Transverse colon (tissue), 4 donors: ENCODE data around the gene MIDN. TPM values are rescaled to one million over a fixed set of nuclear protein-coding genes. Genes with fewer than 3 reads are reported as not detected.

ENCODE experiments used
- DNase-seq: peaks from one replicate; pipeline ENCODE4 v3.0.0-alpha.2; 2019
- H3K27ac ChIP-seq, 4 donors: fragments of 200-600 bp; sonication (generic); 2 replicates each; pipeline ENCODE4 v1.5.1; 2016 to 2018; ENCODE audit warnings: inconsistent platforms in 4 of 4
- H3K27me3 ChIP-seq: fragments of 200-600 bp; sonication (generic); 2 replicates; pipeline ENCODE4 v1.5.1; 2017; ENCODE audit warnings: inconsistent platforms
- H3K36me3 ChIP-seq, 4 donors: fragments of 200-600 bp; sonication (generic); 2 replicates each; pipeline ENCODE4 v1.5.1; 2017 to 2019; ENCODE audit warnings: inconsistent platforms in 4 of 4
- H3K4me1 ChIP-seq, 4 donors: fragments of 200-600 bp; sonication (generic); 2 replicates each; pipeline ENCODE4 v1.5.1; 2017 to 2020; ENCODE audit warnings: inconsistent platforms in 4 of 4
- H3K4me3 ChIP-seq, 4 donors: fragments of 200-600 bp; sonication (generic); 1 replicate in 1 of 4; 2 replicates in 3 of 4; pipeline versions ENCODE4 v1.5.1 to v1.6.1; 2017 to 2019; ENCODE audit warnings: inconsistent platforms in 4 of 4
- H3K9me3 ChIP-seq, 2 donors: fragments of 200-600 bp; sonication (generic); 2 replicates each; pipeline ENCODE4 v1.5.1; 2017 to 2019; ENCODE audit warnings: inconsistent platforms in 2 of 2
- EP300 ChIP-seq: sonication (generic); formaldehyde crosslinking; IDR thresholded peaks from one replicate; pipeline ENCODE4 v1.6.1; 2017; ENCODE audit warnings: antibody characterized with exemption, low read depth
- POLR2A ChIP-seq: fragments of 450-650 bp; IDR thresholded peaks from one replicate; pipeline ENCODE4 v1.6.1; 2016; ENCODE audit warnings: antibody characterized with exemption, mild to moderate bottlenecking, moderate library complexity
- POLR2AphosphoS5 ChIP-seq, 3 donors: sonication (generic); formaldehyde crosslinking; IDR thresholded peaks; one replicate each; pipeline ENCODE4 v1.6.1; 2016; ENCODE audit warnings: antibody characterized with exemption in 3 of 3
- WGBS, 2 donors: methylation state at CpG; one replicate each; pipeline ENCODE4 v1.1.5; 2018; ENCODE audit warnings: low coverage in 1 of 2; 5-methylcytosine and 5-hydroxymethylcytosine counted together
- in situ Hi-C, 4 donors: fragments of 200-750 bp; cut with MboI; loops; one replicate each; pipeline versions ENCODE4 v1.15.0 to v1.15.1; 2017; ENCODE audit warnings: low sequenced_read_pairs in 3 of 4, low pct_ligation_motif_present in 1 of 4, low pct_unique_long_range_greater_than_20kb in 1 of 4
- intact Hi-C: fragments of 100-400 bp; cut with DNase I; formaldehyde crosslinking; loops from one replicate; pipeline ENCODE4 v1.15.1; 2023; ENCODE audit warnings: low total_unique reads
- total RNA-seq, 4 donors: library from RNA; depleted of rRNA; stranded (reverse); fragments of >200 nt; gene quantifications; one replicate each; pipeline ENCODE4 v1.1.0, GENCODE V29; 2016
- TF ChIP-seq, protein P1 (sequence below), 5 experiments: fragments of 200-600 bp in 3 of 5; fragments of 450-650 bp in 2 of 5; sonication (generic) in 3 of 5; IDR thresholded peaks; 1 replicate in 2 of 5; 2 replicates in 3 of 5; pipeline ENCODE4 v1.5.1; 2016 to 2017; ENCODE audit warnings: antibody characterized with exemption in 5 of 5, inconsistent platforms in 3 of 5, mild to moderate bottlenecking in 2 of 5, moderate library complexity in 1 of 5

The MIDN gene
- total RNA-seq, 4 donors from 2014 or later: 89.4 to 379 (median 116) TPM

DNA sequence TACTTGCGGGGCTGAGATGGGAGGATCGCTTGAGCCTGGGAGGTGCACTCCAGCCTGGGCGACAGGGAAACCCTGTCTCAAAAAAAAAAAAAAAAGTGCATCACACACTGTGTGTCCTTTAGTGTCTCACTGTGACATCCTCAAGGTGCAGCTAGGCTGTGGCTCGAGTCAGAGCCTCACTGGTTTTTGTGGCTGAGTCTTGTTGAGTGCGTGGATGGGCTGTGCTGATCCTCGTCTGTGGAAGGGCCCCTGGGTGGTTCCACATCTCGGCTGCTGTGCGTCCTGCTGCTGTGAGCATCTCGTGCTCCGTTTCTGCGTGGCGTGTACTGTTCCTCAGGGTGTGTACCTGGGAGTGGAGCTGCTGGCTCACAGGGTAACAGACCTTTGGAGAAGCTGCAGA is 31.6 kb upstream of the MIDN start:
- TF ChIP-seq POLR2A (no peak), POLR2AphosphoS5 (IDR thresholded peaks at IDR 0.05) (no peak), EP300 (no peak)
- TF ChIP-seq, protein P1, sequence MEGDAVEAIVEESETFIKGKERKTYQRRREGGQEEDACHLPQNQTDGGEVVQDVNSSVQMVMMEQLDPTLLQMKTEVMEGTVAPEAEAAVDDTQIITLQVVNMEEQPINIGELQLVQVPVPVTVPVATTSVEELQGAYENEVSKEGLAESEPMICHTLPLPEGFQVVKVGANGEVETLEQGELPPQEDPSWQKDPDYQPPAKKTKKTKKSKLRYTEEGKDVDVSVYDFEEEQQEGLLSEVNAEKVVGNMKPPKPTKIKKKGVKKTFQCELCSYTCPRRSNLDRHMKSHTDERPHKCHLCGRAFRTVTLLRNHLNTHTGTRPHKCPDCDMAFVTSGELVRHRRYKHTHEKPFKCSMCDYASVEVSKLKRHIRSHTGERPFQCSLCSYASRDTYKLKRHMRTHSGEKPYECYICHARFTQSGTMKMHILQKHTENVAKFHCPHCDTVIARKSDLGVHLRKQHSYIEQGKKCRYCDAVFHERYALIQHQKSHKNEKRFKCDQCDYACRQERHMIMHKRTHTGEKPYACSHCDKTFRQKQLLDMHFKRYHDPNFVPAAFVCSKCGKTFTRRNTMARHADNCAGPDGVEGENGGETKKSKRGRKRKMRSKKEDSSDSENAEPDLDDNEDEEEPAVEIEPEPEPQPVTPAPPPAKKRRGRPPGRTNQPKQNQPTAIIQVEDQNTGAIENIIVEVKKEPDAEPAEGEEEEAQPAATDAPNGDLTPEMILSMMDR (IDR thresholded peaks at IDR 0.05): no peak
- Histone ChIP-seq H3K4me1 (peaks cover 37 to 70% (median 40%) of the 10 kb centered on the region in 4 donors), H3K27me3 (no peaks in the 10 kb centered on the region), H3K27ac (peak overlapping the region; percentile 57 to 88 (median 78)), H3K9me3 (no peaks in the 10 kb centered on the region), H3K4me3 (no peak overlapping the region), H3K36me3 (peaks cover 0 to 10% (median 0%) of the 10 kb centered on the region in 4 donors)
- intact Hi-C loops (no loop called here), in situ Hi-C loops (no loop called here)
- DNase-seq: no peak
- WGBS, 2 donors: 78 to 100% methylated on average over 1 to 12 of the region's 12 CpGs

DNA sequence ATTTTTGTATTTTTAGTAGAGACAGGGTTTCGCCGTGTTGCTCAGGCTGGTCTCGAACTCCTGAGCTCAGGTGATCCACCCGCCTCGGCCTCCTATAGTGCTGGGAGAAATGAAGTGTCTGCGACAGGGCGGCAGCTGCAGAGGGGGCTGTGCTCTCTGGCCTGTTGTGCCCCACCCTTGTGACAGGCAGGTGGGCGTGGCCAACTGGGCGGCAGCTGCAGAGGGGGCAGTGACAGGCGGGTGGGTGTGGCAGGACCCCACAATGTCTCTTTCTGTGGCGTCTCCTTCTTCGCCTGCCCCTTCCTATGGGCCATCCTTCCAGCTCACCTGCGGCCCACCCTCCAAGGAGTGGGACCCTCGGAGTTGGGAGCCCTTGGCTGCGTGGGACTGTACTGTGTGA is 31.0 kb upstream of the MIDN start:
- DNase-seq: no peak
- no peak overlapping the region for H3K4me3 ChIP-seq
- H3K36me3 ChIP-seq: peaks cover 0 to 10% (median 0%) of the 10 kb centered on the region in 4 donors
- H3K27ac ChIP-seq: peak overlapping the region; percentile 45 to 63 (median 58)
- no peaks in the 10 kb centered on the region for H3K9me3 ChIP-seq
- H3K27me3 ChIP-seq: no peaks in the 10 kb centered on the region
- no peak for TF ChIP-seq POLR2AphosphoS5 (IDR thresholded peaks at IDR 0.05)
- no peak for TF ChIP-seq POLR2A
- TF ChIP-seq, protein P1 (IDR thresholded peaks at IDR 0.05): no peak
- TF ChIP-seq EP300: no peak
- 79% methylated on average over 15 of the region's 15 CpGs; no CpG with 5 or more reads in 1 of the 2 donors for WGBS, 2 donors
- in situ Hi-C loops: no loop called here
- peaks cover 37 to 68% (median 41%) of the 10 kb centered on the region in 4 donors for H3K4me1 ChIP-seq
- intact Hi-C loops: no loop called here

DNA sequence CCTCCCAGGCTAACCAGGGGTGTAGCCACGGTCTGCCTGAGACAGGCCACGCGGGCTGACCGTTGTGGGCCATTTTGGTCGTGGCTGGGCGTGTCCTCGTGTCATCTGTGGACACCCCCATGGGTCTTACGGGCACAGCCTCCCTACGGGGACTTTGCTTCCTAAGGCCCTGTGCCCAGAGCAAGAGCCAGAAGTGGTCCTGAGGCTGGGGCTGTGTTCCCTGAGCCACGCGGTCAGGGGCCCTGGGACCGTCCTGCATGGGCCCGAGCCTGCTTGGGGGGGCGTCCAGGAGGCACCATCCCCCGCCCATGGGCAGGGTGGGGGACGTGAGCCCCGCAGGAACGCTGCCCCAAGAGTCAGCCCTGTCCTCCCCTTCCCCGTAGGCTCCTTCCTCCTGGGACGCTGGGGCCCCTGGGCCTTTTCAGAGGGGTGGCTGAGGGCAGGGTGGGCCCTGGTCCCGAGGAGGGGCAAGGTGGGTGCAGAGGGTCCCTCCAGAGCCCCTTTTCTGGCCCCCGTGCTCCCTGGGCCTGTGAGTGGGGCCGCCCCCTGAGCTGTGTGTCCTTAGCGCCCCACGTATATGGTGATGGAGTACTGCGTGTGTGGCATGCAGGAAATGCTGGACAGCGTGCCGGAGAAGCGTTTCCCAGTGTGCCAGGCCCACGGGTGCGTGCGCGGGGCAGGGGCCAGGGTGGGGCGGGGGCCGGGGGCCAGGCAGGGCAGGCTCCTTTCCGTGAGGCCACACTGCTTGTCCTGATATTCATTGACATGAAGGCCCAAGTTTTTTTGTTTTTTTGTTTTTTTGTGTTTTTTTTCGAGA is 29.4 kb upstream of the MIDN start:
- Histone ChIP-seq H3K27me3 (no peaks in the 10 kb centered on the region), H3K4me1 (peaks cover 28 to 56% (median 35%) of the 10 kb centered on the region in 4 donors), H3K9me3 (no peaks in the 10 kb centered on the region), H3K36me3 (peaks cover 0 to 10% (median 0%) of the 10 kb centered on the region in 4 donors), H3K27ac (peak overlapping the region; percentile 45 to 63 (median 58)), H3K4me3 (no peak overlapping the region)
- intact Hi-C loops (no loop called here), in situ Hi-C loops (no loop called here)
- WGBS, 2 donors: 82 to 100% methylated on average over 6 to 36 of the region's 37 CpGs
- TF ChIP-seq POLR2AphosphoS5 (IDR thresholded peaks at IDR 0.05) (no peak), POLR2A (no peak), EP300 (no peak)
- TF ChIP-seq, protein P1 (IDR thresholded peaks at IDR 0.05): no peak
- no peak for DNase-seq

DNA sequence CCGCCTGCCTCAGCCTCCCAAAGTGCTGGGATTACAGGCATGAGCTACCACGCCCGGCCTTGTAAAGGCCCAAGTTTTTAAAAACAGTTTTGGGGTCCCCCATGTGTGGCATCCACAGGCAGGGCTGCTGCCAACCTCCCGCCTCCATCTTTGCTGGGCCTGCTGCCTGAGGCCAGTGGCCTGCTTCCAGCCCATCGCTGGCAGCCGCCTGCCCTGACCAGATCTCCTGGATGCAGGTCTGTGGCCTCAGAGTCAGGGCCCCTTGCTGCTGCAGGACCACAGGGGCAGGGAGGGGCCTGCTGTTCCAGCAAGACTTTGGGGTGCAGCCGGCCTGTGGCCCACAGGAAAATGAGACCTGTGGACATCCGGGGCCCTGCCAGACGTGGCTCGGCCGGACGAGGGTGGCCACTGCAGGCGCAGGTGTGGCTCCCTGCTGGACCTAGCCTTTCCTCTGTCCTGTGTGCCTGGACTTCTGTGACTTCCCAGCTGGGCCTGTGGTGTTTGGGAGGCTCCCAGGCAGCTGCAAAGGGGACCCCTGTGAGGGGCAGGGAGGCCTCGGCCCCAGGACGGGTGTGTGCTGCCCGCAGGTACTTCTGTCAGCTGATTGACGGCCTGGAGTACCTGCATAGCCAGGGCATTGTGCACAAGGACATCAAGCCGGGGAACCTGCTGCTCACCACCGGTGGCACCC is 28.5 kb upstream of the MIDN start:
- 83 to 91% methylated on average over 2 to 10 of the region's 19 CpGs for WGBS, 2 donors
- peaks cover 0 to 10% (median 0%) of the 10 kb centered on the region in 4 donors for H3K36me3 ChIP-seq
- no peak overlapping the region for H3K4me3 ChIP-seq
- no peak overlapping the region for H3K27ac ChIP-seq
- H3K4me1 ChIP-seq: peaks cover 19 to 47% (median 25%) of the 10 kb centered on the region in 4 donors
- H3K27me3 ChIP-seq: no peaks in the 10 kb centered on the region
- no peaks in the 10 kb centered on the region for H3K9me3 ChIP-seq
- DNase-seq: no peak
- no peak for TF ChIP-seq EP300
- TF ChIP-seq, protein P1 (IDR thresholded peaks at IDR 0.05): no peak
- TF ChIP-seq POLR2A: no peak
- no peak for TF ChIP-seq POLR2AphosphoS5 (IDR thresholded peaks at IDR 0.05)
- intact Hi-C loops: no loop called here
- in situ Hi-C loops: no loop called here
